ENCODE results near the gene KRTAP10-8. TPM values are rescaled to one million over a fixed set of nuclear protein-coding genes. Genes with fewer than 3 reads are reported as not detected.
"Not testable (repeated sequence)": the region's sequence is repeated elsewhere in the genome, so short reads cannot be mapped to it uniquely, and the experiment has no call there.

The KRTAP10-8 gene
- total RNA-seq, 1 donor from 2014 or later = not detected

DNA sequence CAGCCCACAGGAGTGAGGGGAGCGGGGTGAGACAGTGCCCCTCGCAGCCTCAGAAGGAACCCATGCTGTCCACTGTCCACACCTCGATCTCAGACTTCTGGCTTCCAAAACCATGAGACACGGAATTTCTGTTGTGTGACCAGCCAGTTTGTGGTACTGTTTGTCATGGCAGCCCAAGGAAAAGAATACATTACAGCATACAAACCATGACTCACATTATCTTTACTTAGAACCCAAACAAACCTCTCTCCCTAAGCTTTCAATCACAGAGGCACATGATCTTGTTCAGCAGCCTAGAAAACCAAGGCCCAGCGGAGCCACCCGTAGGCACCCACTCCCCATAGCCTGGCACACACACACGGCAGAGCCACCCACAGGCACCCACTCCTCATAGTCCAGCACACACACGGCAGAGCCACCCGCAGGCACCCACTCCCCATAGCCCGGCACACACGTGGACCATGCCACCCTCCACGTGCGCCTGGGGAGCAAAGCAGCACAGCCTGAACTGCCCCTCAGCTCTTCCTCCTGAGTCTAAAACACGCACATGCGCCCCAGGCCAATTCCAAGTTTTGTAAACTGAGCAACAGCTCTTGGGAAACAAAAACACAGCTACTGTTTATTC, 38.8 kb upstream of the KRTAP10-8 start:
- no peak for TF ChIP-seq CTCF (IDR thresholded peaks at IDR 0.05; ENCODE audit: borderline replicate concordance)
- no peak overlapping the region for H3K27ac ChIP-seq (replicated peaks)
- H3K36me3 ChIP-seq = no peaks in the 10 kb centered on the region
- intact Hi-C loops (cut with micrococcal nuclease) = no loop called here
- peaks cover 37% of the 10 kb centered on the region for H3K9me3 ChIP-seq (replicated peaks)
- DNase-seq = no peak
- peaks cover 30% of the 10 kb centered on the region for H3K27me3 ChIP-seq (ENCODE audit: low read depth)
- H3K4me1 ChIP-seq = no peaks in the 10 kb centered on the region
- H3K4me3 ChIP-seq = no peak overlapping the region

DNA sequence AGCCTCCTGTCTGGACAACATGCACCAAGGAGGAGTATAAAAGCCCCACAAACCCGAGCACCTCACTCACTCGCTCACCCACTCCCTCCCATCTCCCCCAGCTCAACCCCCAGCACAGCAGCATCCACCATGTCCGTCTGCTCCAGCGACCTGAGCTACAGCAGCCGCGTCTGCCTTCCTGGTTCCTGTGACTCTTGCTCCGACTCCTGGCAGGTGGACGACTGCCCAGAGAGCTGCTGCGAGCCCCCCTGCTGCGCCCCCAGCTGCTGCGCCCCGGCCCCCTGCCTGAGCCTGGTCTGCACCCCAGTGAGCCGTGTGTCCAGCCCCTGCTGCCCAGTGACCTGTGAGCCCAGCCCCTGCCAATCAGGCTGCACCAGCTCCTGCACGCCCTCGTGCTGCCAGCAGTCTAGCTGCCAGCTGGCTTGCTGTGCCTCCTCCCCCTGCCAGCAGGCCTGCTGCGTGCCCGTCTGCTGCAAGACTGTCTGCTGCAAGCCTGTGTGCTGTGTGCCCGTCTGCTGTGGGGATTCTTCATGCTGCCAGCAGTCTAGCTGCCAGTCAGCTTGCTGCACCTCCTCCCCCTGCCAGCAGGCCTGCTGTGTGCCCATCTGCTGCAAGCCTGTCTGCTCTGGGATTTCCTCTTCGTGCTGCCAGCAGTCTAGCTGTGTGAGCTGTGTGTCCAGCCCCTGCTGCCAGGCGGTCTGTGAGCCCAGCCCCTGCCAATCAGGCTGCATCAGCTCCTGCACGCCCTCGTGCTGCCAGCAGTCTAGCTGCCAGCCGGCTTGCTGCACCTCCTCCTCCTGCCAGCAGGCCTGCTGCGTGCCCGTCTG, 38.0 kb upstream of the KRTAP10-8 start, which contains the start of gene KRTAP10-4:
Gene KRTAP10-4 (plus strand): TSS at position 100 of the 827 bp plus-strand sequence. CDS start 30 bp downstream, at position 130.
- intact Hi-C loops (cut with micrococcal nuclease); H3K4me1 ChIP-seq; DNase-seq; H3K4me3 ChIP-seq; H3K36me3 ChIP-seq; H3K27ac ChIP-seq (replicated peaks): not testable (repeated sequence)
- H3K9me3 ChIP-seq (replicated peaks) = peaks cover 37% of the 10 kb centered on the region
- H3K27me3 ChIP-seq (ENCODE audit: low read depth) = peaks cover 22% of the 10 kb centered on the region

DNA sequence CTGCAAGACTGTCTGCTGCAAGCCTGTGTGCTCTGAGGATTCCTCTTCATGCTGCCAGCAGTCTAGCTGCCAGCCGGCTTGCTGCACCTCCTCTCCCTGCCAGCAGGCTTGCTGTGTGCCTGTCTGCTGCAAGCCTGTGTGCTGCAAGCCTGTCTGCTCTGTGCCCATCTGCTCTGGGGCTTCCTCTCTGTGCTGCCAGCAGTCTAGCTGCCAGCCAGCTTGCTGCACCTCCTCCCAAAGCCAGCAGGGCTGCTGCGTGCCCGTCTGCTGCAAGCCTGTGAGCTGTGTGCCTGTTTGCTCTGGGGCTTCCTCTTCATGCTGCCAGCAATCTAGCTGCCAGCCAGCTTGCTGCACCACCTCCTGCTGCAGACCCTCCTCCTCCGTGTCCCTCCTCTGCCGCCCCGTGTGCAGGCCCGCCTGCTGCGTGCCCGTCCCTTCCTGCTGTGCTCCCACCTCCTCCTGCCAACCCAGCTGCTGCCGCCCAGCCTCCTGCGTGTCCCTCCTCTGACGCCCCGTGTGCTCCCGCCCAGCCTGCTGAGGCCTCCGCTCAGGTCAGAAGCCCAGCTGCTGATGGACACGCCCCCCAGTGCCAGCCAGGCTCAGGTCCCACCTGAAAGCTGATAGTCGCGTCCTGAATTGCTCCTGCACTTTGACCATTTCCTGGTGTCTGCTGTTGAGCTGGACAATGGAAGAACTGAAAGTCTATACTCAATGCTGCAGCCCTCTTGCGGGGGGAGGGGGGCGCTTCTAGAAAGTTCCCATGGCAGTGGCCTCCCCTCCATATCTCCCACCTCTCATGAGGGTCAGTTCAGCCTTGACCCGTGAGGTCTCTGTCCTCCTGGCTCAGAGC, 37.2 kb upstream of the KRTAP10-8 start:
- DNase-seq = no peak
- Histone ChIP-seq H3K4me1 (no peaks in the 10 kb centered on the region), H3K4me3 (no peak overlapping the region), H3K27me3 (ENCODE audit: low read depth) (peaks cover 18% of the 10 kb centered on the region), H3K9me3 (replicated peaks) (peaks cover 37% of the 10 kb centered on the region), H3K36me3 (no peaks in the 10 kb centered on the region), H3K27ac (replicated peaks) (no peak overlapping the region)
- no peak for TF ChIP-seq CTCF (IDR thresholded peaks at IDR 0.05; ENCODE audit: borderline replicate concordance)
- intact Hi-C loops (cut with micrococcal nuclease) = no loop called here

- Histone ChIP-seq H3K4me3 (no peak overlapping the region), H3K36me3 (no peaks in the 10 kb centered on the region), H3K9me3 (replicated peaks) (peaks cover 35% of the 10 kb centered on the region), H3K27me3 (ENCODE audit: low read depth) (peaks cover 24% of the 10 kb centered on the region), H3K27ac (replicated peaks) (no peak overlapping the region), H3K4me1 (no peaks in the 10 kb centered on the region)
- no peak for DNase-seq
- intact Hi-C loops (cut with micrococcal nuclease) = no loop called here
- no peak for TF ChIP-seq CTCF (IDR thresholded peaks at IDR 0.05; ENCODE audit: borderline replicate concordance)
These were observed 36.4 kb upstream of the KRTAP10-8 start for GRCh38 chr21:44575307-44576024.

- TF ChIP-seq CTCF (IDR thresholded peaks at IDR 0.05; ENCODE audit: borderline replicate concordance) = no peak
- Histone ChIP-seq H3K4me1 (no peaks in the 10 kb centered on the region), H3K36me3 (no peaks in the 10 kb centered on the region), H3K9me3 (replicated peaks) (peaks cover 36% of the 10 kb centered on the region), H3K27ac (replicated peaks) (no peak overlapping the region), H3K27me3 (ENCODE audit: low read depth) (peaks cover 24% of the 10 kb centered on the region), H3K4me3 (no peak overlapping the region)
- intact Hi-C loops (cut with micrococcal nuclease) = no loop called here
- no peak for DNase-seq
These were observed 35.9 kb upstream of the KRTAP10-8 start for GRCh38 chr21:44576025-44576420.
